ENCODE measurements around the gene LRRC8D.

The LRRC8D gene

DNA sequence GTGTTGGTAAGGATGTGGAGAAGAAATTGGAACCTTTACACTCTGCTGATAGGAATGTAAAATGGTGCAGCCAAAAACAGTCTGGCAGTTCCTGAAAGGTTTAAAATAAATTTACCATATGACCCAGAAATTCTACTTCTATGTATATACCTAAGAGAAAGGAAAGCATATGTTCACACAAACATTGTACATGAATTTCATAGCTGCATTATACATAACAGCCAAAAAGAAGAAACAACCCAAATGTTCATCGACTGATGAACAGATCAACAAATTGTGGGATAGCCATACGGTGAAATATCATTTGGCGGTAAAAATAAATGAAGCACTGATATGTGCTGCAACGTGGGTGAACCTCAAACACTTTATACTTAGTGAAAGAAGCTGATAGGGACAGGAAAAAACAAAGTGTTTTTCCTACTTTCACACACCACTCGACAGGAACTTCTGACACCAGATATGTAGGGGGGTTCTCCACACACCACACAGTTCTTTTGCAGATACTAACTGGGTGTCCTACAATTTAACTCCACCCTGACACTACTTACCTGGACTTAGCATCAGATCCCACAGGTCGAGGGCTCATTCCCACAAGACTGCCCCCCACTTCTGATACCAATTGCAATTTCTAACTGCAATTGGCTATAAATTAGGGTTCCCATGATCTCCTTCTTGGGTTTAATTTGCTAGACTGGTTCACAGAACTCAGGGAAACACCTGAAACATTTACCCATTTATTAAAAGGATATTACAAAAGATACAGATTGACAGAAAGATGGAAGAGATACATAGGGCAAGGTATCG lies 138.2 kb downstream of the LRRC8D start:
- no peaks in the 10 kb centered on the region for H3K9me3 Mint-ChIP-seq
- DNase-seq (no peak), ATAC-seq (no peak)
- peaks cover 29% of the 10 kb centered on the region for H3K4me1 Mint-ChIP-seq
- no peak overlapping the region for H3K27ac Mint-ChIP-seq
- H3K27me3 Mint-ChIP-seq: no peaks in the 10 kb centered on the region
- H3K36me3 Mint-ChIP-seq (ENCODE audit: low read depth): no peaks in the 10 kb centered on the region
- H3K4me3 Mint-ChIP-seq: no peak overlapping the region

DNA sequence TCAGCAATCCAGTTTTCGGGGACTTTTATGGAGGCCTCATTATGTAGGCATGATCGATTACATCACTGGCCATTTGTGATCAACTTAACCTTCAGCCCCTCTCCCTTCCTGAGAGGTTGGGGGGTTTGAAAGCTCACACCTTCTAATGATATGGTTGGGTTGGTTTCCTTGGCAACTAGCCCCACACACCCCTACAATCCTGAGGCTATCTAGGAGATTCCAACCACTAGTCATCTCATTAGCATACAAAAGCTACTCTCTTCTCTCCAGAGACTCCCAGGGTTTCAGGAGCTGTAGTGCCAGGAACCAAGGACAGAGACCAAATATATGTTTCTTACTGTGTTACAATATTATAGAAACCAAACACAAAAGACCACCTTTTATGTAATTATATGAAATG lies 138.9 kb downstream of the LRRC8D start:
- no peak overlapping the region for H3K27ac Mint-ChIP-seq
- DNase-seq: no peak
- peaks cover 29% of the 10 kb centered on the region for H3K4me1 Mint-ChIP-seq
- H3K4me3 Mint-ChIP-seq: no peak overlapping the region
- H3K9me3 Mint-ChIP-seq: no peaks in the 10 kb centered on the region
- ATAC-seq: no peak
- H3K36me3 Mint-ChIP-seq (ENCODE audit: low read depth): no peaks in the 10 kb centered on the region
- no peaks in the 10 kb centered on the region for H3K27me3 Mint-ChIP-seq

DNA sequence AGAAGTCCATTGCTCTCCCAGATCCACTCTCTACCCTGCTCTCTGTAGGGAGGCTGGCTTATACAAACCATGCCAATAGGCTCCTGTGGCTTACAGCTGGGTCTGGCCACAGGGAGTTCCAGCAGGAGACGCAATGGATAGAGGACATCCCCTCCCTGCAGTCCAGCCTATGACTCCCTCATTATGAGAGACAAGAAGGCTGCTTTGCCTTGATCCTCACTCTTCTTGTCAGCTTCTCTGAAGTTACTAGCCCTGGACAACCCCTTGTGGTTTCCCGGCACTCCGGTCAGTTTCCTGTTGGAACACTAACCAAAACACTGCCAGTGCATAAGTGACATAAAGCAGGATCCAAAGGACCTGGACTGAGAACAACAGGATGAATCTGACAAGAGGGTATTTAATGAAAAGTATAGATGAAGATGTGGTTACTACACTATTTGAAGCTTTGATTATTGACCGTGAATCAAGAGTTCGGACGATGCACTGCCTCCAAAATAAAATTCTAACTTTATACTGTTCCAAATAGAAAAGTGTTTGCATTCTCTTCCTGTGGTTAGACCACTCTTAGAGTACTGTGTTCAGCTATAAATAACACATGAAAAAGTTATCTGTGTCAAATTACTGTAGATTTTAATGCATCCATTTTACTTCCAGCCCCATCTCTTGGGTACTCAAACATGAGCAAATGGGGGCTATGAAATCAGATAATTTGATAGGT lies 141.4 kb downstream of the LRRC8D start:
- Mint-ChIP-seq H3K27ac (no peak overlapping the region), H3K9me3 (no peaks in the 10 kb centered on the region), H3K36me3 (ENCODE audit: low read depth) (no peaks in the 10 kb centered on the region), H3K4me1 (peaks cover 31% of the 10 kb centered on the region), H3K4me3 (no peak overlapping the region), H3K27me3 (no peaks in the 10 kb centered on the region)
- ATAC-seq: no peak
- no peak for DNase-seq

DNA sequence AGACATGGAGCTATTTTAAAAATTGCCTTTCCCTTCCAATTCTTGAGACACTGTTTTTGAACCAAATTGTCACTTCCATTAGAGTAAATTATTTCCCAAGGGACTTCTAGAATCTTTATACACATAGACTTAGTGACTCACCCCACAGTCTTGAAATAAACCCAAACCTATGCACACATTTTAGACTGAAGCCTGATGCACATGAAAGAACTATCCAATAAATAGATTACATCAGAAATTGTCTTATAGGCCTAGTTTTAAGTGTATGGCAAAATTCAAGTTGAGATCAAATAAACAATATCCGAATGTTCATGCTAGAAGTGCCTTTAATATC lies 141.9 kb downstream of the LRRC8D start:
- Mint-ChIP-seq H3K27ac (no peak overlapping the region), H3K9me3 (no peaks in the 10 kb centered on the region), H3K4me3 (no peak overlapping the region), H3K4me1 (peaks cover 26% of the 10 kb centered on the region), H3K27me3 (no peaks in the 10 kb centered on the region), H3K36me3 (ENCODE audit: low read depth) (no peaks in the 10 kb centered on the region)
- ATAC-seq (no peak), DNase-seq (no peak)

DNA sequence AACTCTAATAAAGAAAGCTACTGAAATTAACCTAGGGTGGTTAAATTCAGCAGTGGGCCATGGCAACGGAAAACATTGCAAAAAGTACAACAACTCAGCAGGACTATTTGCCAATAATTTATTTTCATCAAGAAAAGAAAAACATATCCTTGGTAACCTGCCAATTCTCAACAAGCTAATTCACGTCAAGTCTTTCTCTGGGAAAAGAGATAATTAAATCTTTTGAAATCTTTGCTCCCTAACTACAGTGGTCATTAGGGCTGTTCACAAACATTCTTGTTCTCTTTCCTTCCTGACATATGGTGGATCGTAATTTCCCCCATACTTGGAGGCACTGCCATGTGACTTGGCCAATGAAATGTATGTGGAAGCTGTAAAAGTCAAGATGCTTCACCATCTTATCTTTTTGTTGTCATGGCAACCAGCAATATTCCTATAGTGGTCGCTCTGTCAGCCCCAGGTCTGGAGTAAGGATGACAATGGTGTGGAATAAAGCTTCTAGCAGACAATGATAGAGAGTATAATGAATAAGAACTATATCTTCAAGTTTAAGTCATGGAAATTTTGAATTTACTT lies 144.4 kb downstream of the LRRC8D start:
- H3K27me3 Mint-ChIP-seq: no peaks in the 10 kb centered on the region
- no peak for ATAC-seq
- no peak overlapping the region for H3K4me3 Mint-ChIP-seq
- peaks cover 17% of the 10 kb centered on the region for H3K4me1 Mint-ChIP-seq
- no peaks in the 10 kb centered on the region for H3K9me3 Mint-ChIP-seq
- no peak overlapping the region for H3K27ac Mint-ChIP-seq
- no peaks in the 10 kb centered on the region for H3K36me3 Mint-ChIP-seq (ENCODE audit: low read depth)
- no peak for DNase-seq

DNA sequence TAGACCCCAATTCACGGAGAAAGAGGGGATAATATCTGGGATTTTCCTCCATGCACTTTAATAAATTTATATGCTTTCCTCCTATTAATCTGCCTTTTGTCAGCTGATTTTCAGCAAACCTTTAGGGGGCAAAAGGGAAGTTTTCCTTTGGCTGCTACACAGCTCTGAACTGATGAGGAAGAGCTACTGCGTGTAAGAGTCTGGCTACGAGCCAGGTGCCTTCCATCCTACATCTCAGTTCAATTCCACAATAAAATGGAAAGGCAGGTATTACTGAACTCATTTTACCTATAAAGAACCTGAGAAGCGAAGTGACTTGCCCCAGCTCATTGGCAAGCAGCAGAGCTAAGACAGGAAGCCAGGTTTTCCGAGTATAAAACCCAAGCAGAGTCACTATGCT lies 145.8 kb downstream of the LRRC8D start:
- no peak overlapping the region for H3K4me3 Mint-ChIP-seq

DNA sequence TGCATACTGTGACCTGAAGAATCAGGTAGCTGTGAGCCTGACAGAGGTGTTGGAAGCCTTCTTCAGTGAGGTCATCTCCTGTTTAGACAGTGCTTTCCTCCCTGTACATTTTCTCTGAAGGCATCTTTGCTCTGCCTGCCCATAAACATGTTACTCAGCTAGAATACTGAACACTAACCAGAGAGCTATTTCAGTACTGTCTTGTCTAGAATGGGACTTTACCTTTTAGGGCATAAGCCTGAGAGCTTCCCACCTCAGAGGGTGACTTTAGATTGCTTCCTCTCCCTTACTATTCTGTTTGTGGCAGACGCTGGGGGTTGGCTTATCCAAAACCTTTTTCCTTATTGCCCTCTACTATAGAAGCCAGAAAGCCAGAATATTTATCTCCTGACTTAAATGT lies 150.8 kb downstream of the LRRC8D start:
- Mint-ChIP-seq H3K9me3 (no peaks in the 10 kb centered on the region), H3K27me3 (no peaks in the 10 kb centered on the region), H3K27ac (no peak overlapping the region), H3K4me1 (peaks cover 6% of the 10 kb centered on the region), H3K36me3 (ENCODE audit: low read depth) (no peaks in the 10 kb centered on the region), H3K4me3 (no peak overlapping the region)
- no peak for DNase-seq
- ATAC-seq: no peak

More for the DNA sequence above, 145.8 kb downstream of the LRRC8D start:
- Mint-ChIP-seq H3K36me3 (ENCODE audit: low read depth) (no peaks in the 10 kb centered on the region), H3K27ac (no peak overlapping the region), H3K27me3 (no peaks in the 10 kb centered on the region), H3K4me1 (peaks cover 17% of the 10 kb centered on the region), H3K9me3 (no peaks in the 10 kb centered on the region)
- ATAC-seq: no peak
- DNase-seq: no peak

DNA sequence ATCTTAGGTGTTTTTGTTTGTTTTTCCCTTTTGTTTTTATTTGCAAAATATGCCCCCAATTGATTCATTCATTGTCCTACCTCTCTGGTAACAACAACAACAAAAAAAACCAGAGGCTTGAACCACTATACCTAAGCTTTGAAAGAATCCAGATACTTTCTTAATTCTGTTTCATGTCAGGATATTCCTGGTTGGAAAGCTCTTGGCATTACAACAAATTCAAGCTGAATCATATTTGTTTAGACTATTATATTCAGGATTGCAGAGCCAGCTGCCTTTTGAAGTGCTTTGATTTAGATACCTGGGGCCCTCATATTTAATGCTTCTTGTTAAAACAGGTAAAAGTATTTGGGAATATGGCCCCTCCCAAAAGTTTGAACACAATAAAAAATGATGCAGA lies 151.2 kb downstream of the LRRC8D start:
- ATAC-seq (no peak), DNase-seq (no peak)
- Mint-ChIP-seq H3K36me3 (ENCODE audit: low read depth) (no peaks in the 10 kb centered on the region), H3K27me3 (no peaks in the 10 kb centered on the region), H3K4me1 (peaks cover 2% of the 10 kb centered on the region), H3K9me3 (no peaks in the 10 kb centered on the region), H3K27ac (no peak overlapping the region), H3K4me3 (no peak overlapping the region)

DNA sequence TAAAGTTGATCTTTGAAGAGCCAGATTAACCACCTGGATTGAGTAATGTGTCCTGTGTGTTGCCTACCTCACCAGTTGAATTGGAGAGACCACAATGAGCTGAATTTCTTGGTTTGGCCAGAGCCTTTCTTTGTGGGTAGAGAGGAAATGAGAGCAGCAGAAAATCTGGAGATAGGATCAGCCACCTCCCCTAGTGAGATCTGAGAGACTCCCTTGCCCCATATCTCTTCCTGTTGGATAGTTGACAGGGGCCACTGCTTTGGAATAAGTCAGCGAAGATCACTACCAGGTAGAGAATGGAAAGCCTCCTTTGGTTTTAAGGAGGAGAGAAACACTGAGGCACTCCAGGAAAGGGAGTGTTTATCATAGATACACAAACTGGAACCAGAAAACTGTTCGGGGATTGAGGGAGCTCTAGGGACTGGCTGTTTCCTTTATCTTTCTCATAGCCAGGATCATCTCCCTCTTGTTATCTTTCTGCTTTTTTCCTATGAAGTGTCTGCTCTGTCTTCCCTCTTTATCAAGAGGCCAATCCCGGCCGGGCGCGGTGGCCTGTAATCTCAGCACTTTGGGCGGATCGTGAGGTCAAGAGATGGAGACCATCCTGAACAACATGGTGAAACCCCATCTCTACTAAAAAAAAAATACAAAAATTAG lies 152.8 kb downstream of the LRRC8D start:
- no peaks in the 10 kb centered on the region for H3K36me3 Mint-ChIP-seq (ENCODE audit: low read depth)
- H3K4me3 Mint-ChIP-seq: no peak overlapping the region
- H3K4me1 Mint-ChIP-seq: no peaks in the 10 kb centered on the region
- H3K9me3 Mint-ChIP-seq: no peaks in the 10 kb centered on the region
- no peak for DNase-seq
- no peak for ATAC-seq
- no peak overlapping the region for H3K27ac Mint-ChIP-seq
- H3K27me3 Mint-ChIP-seq: no peaks in the 10 kb centered on the region

DNA sequence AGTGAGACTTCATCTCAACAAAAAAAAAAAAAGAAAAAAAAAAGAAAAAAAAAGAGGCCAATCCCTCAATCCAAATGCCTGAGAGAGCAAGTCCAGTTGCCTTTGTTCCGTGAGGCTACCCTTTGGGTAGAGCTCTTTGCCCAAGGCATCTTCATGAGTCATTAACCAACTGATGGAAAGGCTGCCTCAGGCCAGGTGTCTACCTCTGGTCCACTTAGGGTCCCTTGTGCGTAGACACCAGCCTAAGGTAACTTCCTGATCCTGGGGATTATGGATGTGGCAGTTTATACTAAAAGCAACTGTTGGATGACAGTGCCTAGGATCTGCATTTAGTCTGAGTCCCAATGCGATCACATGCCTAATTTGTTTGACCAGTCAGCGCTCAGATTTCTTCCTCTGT lies 153.4 kb downstream of the LRRC8D start:
- Mint-ChIP-seq H3K9me3 (no peaks in the 10 kb centered on the region), H3K27ac (no peak overlapping the region), H3K4me3 (no peak overlapping the region), H3K27me3 (no peaks in the 10 kb centered on the region), H3K4me1 (no peaks in the 10 kb centered on the region), H3K36me3 (ENCODE audit: low read depth) (no peaks in the 10 kb centered on the region)
- no peak for DNase-seq
- no peak for ATAC-seq

DNA sequence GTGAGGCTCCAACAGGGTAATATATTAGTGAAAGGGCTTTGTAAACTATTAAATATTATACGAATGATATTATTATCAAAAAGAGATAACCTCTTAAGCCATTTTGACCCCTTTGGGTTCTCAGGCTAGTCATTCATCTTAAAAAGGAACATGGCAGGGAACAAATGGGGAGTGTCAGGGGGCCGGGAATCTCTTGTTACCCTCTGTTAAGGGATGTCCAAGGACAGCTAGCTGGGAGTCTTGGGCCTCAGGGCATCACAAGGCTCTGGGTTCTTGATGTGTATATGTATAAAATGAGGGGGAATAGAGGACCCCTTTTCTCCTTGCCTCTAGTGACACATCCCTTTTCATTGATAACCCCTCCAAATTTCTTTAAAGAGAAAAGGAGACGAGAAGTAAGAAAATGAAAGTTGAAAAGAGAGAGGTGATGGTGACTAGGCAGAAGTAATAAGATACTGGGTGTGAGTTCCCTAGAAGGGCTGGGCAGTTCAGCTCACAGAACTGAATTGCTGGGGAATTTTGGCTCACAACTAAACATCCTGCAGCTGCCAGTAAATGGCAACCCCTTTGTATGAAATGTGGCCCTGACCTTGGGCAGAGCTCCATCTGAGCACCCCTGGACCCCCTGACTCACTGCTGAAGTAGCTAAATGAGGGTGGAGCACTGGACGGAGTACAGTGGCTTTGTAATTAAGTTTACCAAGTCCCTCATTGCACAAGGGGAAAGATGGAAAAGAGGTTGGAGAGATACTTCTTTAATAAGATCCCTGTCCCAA lies 154.1 kb downstream of the LRRC8D start:
- H3K27me3 Mint-ChIP-seq: no peaks in the 10 kb centered on the region
- no peaks in the 10 kb centered on the region for H3K9me3 Mint-ChIP-seq
- H3K36me3 Mint-ChIP-seq (ENCODE audit: low read depth): no peaks in the 10 kb centered on the region
- H3K4me1 Mint-ChIP-seq: no peaks in the 10 kb centered on the region
- no peak overlapping the region for H3K4me3 Mint-ChIP-seq
- DNase-seq (no peak), ATAC-seq (no peak)
- no peak overlapping the region for H3K27ac Mint-ChIP-seq

DNA sequence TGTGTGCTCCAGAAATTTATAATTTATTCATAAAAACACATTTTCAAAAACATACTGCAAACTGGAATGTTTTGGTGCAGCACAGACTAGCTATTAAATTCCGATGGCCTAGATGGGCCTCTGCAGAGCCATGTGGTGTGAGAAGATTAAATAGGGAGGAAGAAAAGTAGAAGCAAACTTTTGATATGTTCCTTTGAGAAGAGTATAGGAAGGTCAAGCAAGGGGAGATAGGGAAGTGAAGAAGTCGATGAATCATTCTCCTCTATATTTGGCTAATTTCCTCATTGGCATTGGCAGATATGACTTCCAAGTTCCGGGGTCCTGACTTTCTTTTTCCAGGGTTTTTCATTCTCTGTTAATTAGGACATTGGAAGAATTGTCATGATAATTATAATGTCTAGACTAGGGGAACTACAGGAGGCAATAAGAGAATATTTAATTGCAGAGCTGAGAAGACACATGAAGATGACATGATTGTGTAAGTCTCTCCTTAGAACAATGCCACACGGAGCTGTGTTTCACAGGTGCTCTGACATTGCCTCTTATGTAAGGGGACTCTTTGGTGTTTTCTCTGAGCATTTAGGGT lies 154.8 kb downstream of the LRRC8D start:
- no peak overlapping the region for H3K27ac Mint-ChIP-seq

DNA sequence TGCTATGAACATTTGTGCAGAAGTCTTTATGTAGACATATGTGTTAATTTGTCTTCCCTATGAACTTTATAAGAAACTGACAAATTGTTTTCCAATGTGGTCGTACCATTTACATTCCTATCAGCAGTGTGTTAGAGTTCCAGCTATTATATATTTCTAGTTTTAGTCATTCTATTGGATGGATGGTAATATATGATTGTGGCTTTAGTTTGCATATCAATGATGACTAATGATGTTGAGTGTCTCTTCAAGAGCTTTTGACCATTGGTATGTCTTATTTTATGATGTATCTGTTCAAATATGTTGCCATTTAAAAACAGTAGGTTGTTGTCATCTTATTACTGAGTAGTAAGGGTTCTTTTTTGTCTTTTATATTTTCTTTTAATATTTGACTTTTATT lies 157.9 kb downstream of the LRRC8D start:
- H3K27me3 Mint-ChIP-seq: peaks cover 3% of the 10 kb centered on the region
- H3K36me3 Mint-ChIP-seq (ENCODE audit: low read depth): no peaks in the 10 kb centered on the region
- DNase-seq: no peak
- H3K4me1 Mint-ChIP-seq: no peaks in the 10 kb centered on the region
- ATAC-seq: no peak
- H3K9me3 Mint-ChIP-seq: no peaks in the 10 kb centered on the region
- H3K27ac Mint-ChIP-seq: no peak overlapping the region
- no peak overlapping the region for H3K4me3 Mint-ChIP-seq

More for the DNA sequence above, 154.8 kb downstream of the LRRC8D start:
- no peak for ATAC-seq
- Mint-ChIP-seq H3K9me3 (no peaks in the 10 kb centered on the region), H3K36me3 (ENCODE audit: low read depth) (no peaks in the 10 kb centered on the region), H3K4me1 (no peaks in the 10 kb centered on the region), H3K27me3 (no peaks in the 10 kb centered on the region), H3K4me3 (no peak overlapping the region)
- no peak for DNase-seq

DNA sequence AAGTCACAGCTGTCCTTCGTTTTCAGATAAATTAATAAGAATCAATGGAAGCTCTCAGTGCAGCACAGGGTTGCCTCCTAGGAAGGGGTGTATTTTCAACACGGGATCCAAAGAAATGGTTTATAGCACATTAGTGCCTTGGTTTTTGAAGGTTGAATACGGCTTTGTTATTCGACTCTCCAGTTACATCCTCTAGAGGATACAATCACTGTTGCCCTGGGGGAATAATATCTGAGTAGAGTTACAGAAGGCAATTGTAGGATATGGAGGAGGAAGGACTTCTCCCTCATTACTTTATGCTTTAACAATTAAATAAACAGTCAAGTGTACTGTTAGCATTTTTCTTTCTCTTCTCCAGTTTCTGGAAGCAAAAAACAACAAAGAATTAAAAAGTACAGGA lies 159.8 kb downstream of the LRRC8D start:
- H3K27me3 Mint-ChIP-seq: peaks cover 3% of the 10 kb centered on the region
- no peaks in the 10 kb centered on the region for H3K36me3 Mint-ChIP-seq (ENCODE audit: low read depth)
- ATAC-seq: no peak
- H3K9me3 Mint-ChIP-seq: no peaks in the 10 kb centered on the region
- DNase-seq: no peak
- no peaks in the 10 kb centered on the region for H3K4me1 Mint-ChIP-seq
- H3K4me3 Mint-ChIP-seq: no peak overlapping the region
- H3K27ac Mint-ChIP-seq: no peak overlapping the region
